SK-N-SH (cell line): ENCODE results near the gene STK25.

Experiments used
- CHD2 ChIP-seq: fragments of 150-350 bp; IDR thresholded peaks from 2 replicates; pipeline ENCODE4 v1.6.1; 2018; ENCODE audit warnings: low read length; ENCODE audit not compliant: partially characterized antibody
- CTCF ChIP-seq: fragments of 200-600 bp; sonication (generic); IDR thresholded peaks from 2 replicates; pipeline ENCODE4 v1.6.1; 2017; ENCODE audit warnings: antibody characterized with exemption, mild to moderate bottlenecking, moderate library complexity
- EP300 ChIP-seq, 2 experiments: IDR thresholded peaks; 2 replicates each; pipeline versions ENCODE4 v1.4.0 to v1.6.1; 2012; ENCODE audit warnings: borderline replicate concordance in 1 of 2, low read depth in 1 of 2, low read length in 1 of 2
- FOSL2 ChIP-seq: IDR thresholded peaks from 2 replicates; pipeline ENCODE4 v1.4.0; 2012; ENCODE audit warnings: low read depth, mild to moderate bottlenecking, moderate library complexity, borderline replicate concordance
- RFX5 ChIP-seq: IDR thresholded peaks from 2 replicates; pipeline ENCODE4 v1.6.1; 2012; ENCODE audit warnings: mild to moderate bottlenecking, improper control_type of control experiment, low read length
- RXRA ChIP-seq: IDR thresholded peaks from 2 replicates; pipeline ENCODE4 v1.4.0; 2012; ENCODE audit warnings: low read depth, mild to moderate bottlenecking, borderline replicate concordance
- SIN3A ChIP-seq: IDR thresholded peaks from 2 replicates; pipeline ENCODE4 v1.6.1; 2012; ENCODE audit warnings: low read depth, mild to moderate bottlenecking, low read length, moderate library complexity, borderline replicate concordance

- TF ChIP-seq EP300 (IDR thresholded peaks at IDR 0.05; ENCODE audit: borderline replicate concordance in 1 of 2, low read depth in 1 of 2, low read length in 1 of 2): no peak
- no peak for TF ChIP-seq CTCF
- TF ChIP-seq RXRA: no peak
- TF ChIP-seq RFX5: no peak
- TF ChIP-seq CHD2: no peak
- no peak for TF ChIP-seq SIN3A
- TF ChIP-seq FOSL2: no peak
Observed at GRCh38 chr2:241469746-241470145, 38.6 kb downstream of the STK25 start.
